ENCODE measurements around the gene DAZL.
"Not testable (repeated sequence)": the region's sequence is repeated elsewhere in the genome, so short reads cannot be mapped to it uniquely, and the experiment has no call there.

DAZL gene

GRCh38 chr3:16618721-16619120 lies 13.5 kb upstream of the DAZL start:
- no peak for DNase-seq (ENCODE audit: low spot score)
- TF ChIP-seq, protein P1, sequence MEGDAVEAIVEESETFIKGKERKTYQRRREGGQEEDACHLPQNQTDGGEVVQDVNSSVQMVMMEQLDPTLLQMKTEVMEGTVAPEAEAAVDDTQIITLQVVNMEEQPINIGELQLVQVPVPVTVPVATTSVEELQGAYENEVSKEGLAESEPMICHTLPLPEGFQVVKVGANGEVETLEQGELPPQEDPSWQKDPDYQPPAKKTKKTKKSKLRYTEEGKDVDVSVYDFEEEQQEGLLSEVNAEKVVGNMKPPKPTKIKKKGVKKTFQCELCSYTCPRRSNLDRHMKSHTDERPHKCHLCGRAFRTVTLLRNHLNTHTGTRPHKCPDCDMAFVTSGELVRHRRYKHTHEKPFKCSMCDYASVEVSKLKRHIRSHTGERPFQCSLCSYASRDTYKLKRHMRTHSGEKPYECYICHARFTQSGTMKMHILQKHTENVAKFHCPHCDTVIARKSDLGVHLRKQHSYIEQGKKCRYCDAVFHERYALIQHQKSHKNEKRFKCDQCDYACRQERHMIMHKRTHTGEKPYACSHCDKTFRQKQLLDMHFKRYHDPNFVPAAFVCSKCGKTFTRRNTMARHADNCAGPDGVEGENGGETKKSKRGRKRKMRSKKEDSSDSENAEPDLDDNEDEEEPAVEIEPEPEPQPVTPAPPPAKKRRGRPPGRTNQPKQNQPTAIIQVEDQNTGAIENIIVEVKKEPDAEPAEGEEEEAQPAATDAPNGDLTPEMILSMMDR (IDR thresholded peaks at IDR 0.05; ENCODE audit: extremely low read depth, missing control alignments) = no peak

GRCh38 chr3:16617155-16617554 lies 11.9 kb upstream of the DAZL start:
- DNase-seq (ENCODE audit: low spot score) = not testable (repeated sequence)

DNA sequence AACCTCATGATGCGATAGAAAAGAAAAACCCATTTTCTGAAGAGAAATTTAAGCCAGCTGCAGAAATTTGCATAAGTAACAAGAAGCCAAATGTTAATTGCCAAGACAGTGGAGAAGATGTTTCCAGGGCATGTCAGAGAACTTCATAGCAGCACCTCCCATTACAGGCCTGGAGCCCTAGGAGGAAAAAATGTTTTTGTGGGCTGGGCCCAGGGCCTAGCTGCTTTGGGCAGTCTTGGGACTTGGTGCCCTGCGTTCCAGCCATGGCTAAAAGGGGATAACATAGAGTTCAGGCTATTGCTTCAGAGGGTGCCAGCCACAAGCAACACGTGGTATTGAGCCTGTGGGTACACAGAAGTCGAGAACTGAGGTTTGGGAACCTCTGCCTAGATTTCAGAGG lies 10.9 kb upstream of the DAZL start:
- TF ChIP-seq, protein P1 (IDR thresholded peaks at IDR 0.05; ENCODE audit: extremely low read depth, missing control alignments) = no peak
- no peak for DNase-seq (ENCODE audit: low spot score)

- DNase-seq (ENCODE audit: low spot score) = no peak
Measured at GRCh38 chr3:16614033-16615031, 9.1 kb upstream of the DAZL start.

DNA sequence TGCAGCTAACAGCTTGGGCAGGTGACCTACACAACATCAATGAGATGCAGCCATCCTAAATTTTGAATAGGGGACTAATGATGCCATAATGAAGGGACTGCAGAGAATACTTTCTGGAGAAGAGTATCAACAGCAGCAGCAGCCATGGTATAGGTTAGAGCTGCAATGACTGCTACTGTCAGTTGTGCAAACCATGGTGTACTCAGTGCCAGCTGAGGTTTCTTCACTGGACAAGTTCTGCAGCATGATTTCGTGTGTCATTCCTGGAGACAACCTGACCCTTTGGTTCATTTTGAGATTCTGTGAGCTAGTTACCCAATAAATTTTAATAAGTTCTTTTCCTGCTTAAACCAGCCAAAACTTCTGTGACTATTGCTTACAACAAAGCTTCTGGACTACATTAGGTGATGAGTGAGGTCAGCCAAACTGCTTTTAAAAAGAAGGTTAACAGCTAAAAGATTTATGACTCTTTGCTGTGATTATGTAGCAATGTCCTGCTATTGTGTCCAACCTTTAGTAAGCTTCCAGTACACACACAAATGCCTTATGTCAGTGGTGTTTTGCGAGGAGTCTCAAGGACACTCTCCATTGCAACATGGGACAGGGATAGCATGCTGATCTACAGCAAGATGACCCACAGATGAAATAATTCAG lies 4.8 kb upstream of the DAZL start:
- TF ChIP-seq, protein P1 (IDR thresholded peaks at IDR 0.05; ENCODE audit: extremely low read depth, missing control alignments) = no peak
- DNase-seq (ENCODE audit: low spot score) = no peak

More at GRCh38 chr3:16614033-16615031, 9.1 kb upstream of the DAZL start:
- TF ChIP-seq, protein P1 (IDR thresholded peaks at IDR 0.05; ENCODE audit: extremely low read depth, missing control alignments) = no peak

GRCh38 chr3:16608816-16609215 lies 3.6 kb upstream of the DAZL start:
- TF ChIP-seq, protein P1 (IDR thresholded peaks at IDR 0.05; ENCODE audit: extremely low read depth, missing control alignments) = no peak

DNA sequence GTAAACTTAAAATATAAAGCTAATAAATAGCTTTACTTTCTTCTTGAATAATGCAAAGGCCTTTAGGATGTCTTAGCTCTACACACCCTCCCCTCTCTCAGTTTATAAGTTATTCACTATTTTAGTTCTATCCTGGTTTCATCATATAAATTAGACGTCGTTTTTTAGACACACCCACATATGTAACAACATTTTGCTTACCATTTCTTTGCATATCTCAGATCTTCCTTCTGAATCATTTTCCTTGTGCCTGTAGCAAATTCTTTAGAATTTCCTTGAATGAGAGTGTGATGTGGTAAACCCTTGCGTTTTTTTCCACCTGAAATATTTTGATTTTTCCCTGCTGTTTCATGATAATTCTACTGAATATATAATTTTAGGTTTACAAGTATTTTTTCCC lies 2.5 kb upstream of the DAZL start:
- DNase-seq (ENCODE audit: low spot score) = no peak
- TF ChIP-seq, protein P1 (IDR thresholded peaks at IDR 0.05; ENCODE audit: extremely low read depth, missing control alignments) = no peak

More at GRCh38 chr3:16608816-16609215, 3.6 kb upstream of the DAZL start:
- no peak for DNase-seq (ENCODE audit: low spot score)

Measured in GM20000 (cell line).